ENCODE results near the gene WARS2. TPM values are rescaled to one million over a fixed set of nuclear protein-coding genes. Genes with fewer than 3 reads are reported as not detected.
A peak's percentile ranks its signal among the peaks of the same experiment; 100 is the strongest.
"Not testable (repeated sequence)": the region's sequence is repeated elsewhere in the genome, so short reads cannot be mapped to it uniquely, and the experiment has no call there.

WARS2 gene
- total RNA-seq, 1 donor from 2014 or later: 20.6 TPM

DNA sequence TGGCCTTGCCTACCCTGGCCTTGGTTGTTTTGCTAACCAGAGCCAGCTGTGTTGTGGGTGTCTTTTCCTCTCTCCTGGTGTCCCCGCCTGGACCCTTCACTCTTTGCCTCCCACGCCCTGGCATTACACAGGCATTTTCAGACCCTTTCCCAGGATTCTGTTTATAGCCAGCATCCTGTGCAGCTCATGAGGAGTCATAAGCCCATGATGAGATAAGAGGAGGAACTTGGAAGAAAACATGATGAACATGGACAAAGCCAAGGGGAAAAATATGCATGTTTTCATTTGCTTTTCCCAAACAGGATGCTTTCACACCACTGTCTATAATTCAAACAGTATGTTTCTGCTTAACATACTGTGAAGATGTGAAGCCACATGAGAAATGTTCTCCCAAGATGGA lies 18.7 kb upstream of the WARS2 start:
- H3K27ac Mint-ChIP-seq: no peak overlapping the region
- peaks cover 49% of the 10 kb centered on the region for H3K36me3 Mint-ChIP-seq (ENCODE audit: low read depth)
- H3K27me3 Mint-ChIP-seq (ENCODE audit: insufficient read depth): no peaks in the 10 kb centered on the region
- intact Hi-C loops (cut with micrococcal nuclease): no loop called here
- H3K9me3 Mint-ChIP-seq: peaks cover 2% of the 10 kb centered on the region
- no peak overlapping the region for H3K4me3 Mint-ChIP-seq
- DNase-seq (ENCODE audit: low spot score): no peak
- peaks cover 3% of the 10 kb centered on the region for H3K4me1 Mint-ChIP-seq (ENCODE audit: low read depth)

DNA sequence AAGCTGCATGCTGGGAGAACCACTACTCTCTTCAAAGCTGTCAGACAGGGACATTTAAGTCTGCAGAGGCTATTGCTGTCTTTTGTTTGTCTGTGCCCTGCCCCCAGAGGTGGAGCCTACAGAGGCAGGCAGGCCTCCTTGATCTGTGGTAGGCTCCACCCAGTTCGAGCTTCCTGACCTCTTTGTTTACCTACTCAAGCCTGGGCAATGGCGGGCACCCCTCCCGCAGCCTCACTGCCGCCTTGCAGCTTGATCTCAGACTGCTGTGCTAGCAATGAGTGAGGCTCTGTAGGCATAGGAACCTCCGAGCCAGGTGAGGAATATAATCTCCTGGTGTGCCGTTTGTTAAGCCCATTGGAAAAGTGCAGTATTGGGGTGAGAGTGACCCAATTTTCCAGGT lies 16.3 kb upstream of the WARS2 start:
- peaks cover 54% of the 10 kb centered on the region for H3K36me3 Mint-ChIP-seq (ENCODE audit: low read depth)
- H3K27me3 Mint-ChIP-seq (ENCODE audit: insufficient read depth); H3K4me1 Mint-ChIP-seq (ENCODE audit: low read depth); H3K27ac Mint-ChIP-seq; intact Hi-C loops (cut with micrococcal nuclease); DNase-seq (ENCODE audit: low spot score); H3K4me3 Mint-ChIP-seq; H3K9me3 Mint-ChIP-seq: not testable (repeated sequence)

- H3K27me3 Mint-ChIP-seq (ENCODE audit: insufficient read depth); DNase-seq (ENCODE audit: low spot score); H3K9me3 Mint-ChIP-seq; intact Hi-C loops (cut with micrococcal nuclease); H3K27ac Mint-ChIP-seq; H3K4me1 Mint-ChIP-seq (ENCODE audit: low read depth); H3K4me3 Mint-ChIP-seq: not testable (repeated sequence)
- H3K36me3 Mint-ChIP-seq (ENCODE audit: low read depth): peaks cover 60% of the 10 kb centered on the region
These were observed 14.6 kb upstream of the WARS2 start for GRCh38 chr1:119155069-119155468.

- DNase-seq (ENCODE audit: low spot score): no peak
- no peak overlapping the region for H3K4me3 Mint-ChIP-seq
- intact Hi-C loops (cut with micrococcal nuclease): no loop called here
- peaks cover 43% of the 10 kb centered on the region for H3K36me3 Mint-ChIP-seq (ENCODE audit: low read depth)
- no peaks in the 10 kb centered on the region for H3K27me3 Mint-ChIP-seq (ENCODE audit: insufficient read depth)
- no peak overlapping the region for H3K27ac Mint-ChIP-seq
- H3K4me1 Mint-ChIP-seq (ENCODE audit: low read depth): peaks cover 18% of the 10 kb centered on the region
- peaks cover 4% of the 10 kb centered on the region for H3K9me3 Mint-ChIP-seq
These were observed 9.7 kb upstream of the WARS2 start for GRCh38 chr1:119150150-119150549.

DNA sequence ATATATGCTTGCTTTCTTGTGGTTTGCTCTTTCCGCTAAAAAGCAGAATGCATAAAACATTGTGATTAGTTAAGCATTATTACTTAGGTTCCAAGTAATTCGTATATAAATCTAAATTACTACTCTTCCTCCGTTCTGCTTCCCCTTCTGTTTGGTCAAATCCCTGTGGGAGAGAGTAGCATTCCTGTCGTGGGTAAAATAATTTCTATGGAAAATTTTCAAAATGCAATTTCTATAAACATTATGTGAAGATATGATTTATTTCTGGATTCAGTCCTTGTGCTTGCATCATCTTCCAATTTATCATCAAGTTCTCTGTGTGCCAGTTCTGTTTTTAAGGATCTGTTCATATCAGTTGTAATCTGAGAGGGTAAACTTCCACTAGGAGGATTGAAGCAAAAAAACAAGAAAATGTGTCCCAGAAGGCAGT lies 7.2 kb upstream of the WARS2 start:
- Mint-ChIP-seq H3K4me3 (no peak overlapping the region), H3K27me3 (ENCODE audit: insufficient read depth) (no peaks in the 10 kb centered on the region), H3K36me3 (ENCODE audit: low read depth) (peaks cover 32% of the 10 kb centered on the region), H3K27ac (no peak overlapping the region), H3K9me3 (no peaks in the 10 kb centered on the region), H3K4me1 (ENCODE audit: low read depth) (peaks cover 28% of the 10 kb centered on the region)
- no peak for DNase-seq (ENCODE audit: low spot score)
- intact Hi-C loops (cut with micrococcal nuclease): loop anchor here (10.0 kb wide), 2 partner anchors 127 to 1783 kb away; partner anchors contain the start of gene MAN1A2

DNA sequence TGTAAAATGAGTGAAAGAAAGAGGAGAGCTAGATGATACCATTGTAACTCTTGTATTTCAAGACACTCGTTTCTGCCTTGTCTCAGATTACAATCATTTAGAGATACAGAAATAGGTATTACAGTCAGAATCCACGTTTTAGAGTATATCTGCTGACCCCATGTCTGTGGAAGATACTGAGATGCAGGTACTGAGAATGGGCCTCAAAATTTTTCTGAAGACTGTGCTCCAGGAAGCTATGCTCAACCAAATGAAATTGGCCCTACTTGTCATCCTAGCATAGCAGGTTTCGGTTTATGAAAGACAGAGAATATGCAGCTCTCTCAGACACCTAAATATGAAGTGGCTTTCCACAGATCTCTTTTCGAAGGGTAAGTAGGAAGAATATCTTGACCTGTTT lies 6.0 kb upstream of the WARS2 start:
- H3K27me3 Mint-ChIP-seq (ENCODE audit: insufficient read depth): no peaks in the 10 kb centered on the region
- peaks cover 36% of the 10 kb centered on the region for H3K36me3 Mint-ChIP-seq (ENCODE audit: low read depth)
- H3K4me1 Mint-ChIP-seq (ENCODE audit: low read depth): peaks cover 38% of the 10 kb centered on the region
- H3K4me3 Mint-ChIP-seq: no peak overlapping the region
- no peak for DNase-seq (ENCODE audit: low spot score)
- H3K27ac Mint-ChIP-seq: no peak overlapping the region
- intact Hi-C loops (cut with micrococcal nuclease): loop anchor here (10.0 kb wide), 2 partner anchors 128 to 1782 kb away; partner anchors contain the start of gene MAN1A2
- no peaks in the 10 kb centered on the region for H3K9me3 Mint-ChIP-seq

GRCh38 chr1:119144813-119145212 lies 4.4 kb upstream of the WARS2 start:
- Mint-ChIP-seq H3K27me3 (ENCODE audit: insufficient read depth) (no peaks in the 10 kb centered on the region), H3K36me3 (ENCODE audit: low read depth) (peaks cover 28% of the 10 kb centered on the region), H3K9me3 (no peaks in the 10 kb centered on the region), H3K4me3 (no peak overlapping the region), H3K4me1 (ENCODE audit: low read depth) (peaks cover 46% of the 10 kb centered on the region), H3K27ac (no peak overlapping the region)
- DNase-seq (ENCODE audit: low spot score): no peak
- intact Hi-C loops (cut with micrococcal nuclease): loop anchor here (5.0 to 10.0 kb wide), 4 partner anchors 130 to 1780 kb away; partner anchors contain the start of genes MAN1A2 and PHGDH

GRCh38 chr1:119143706-119144105 lies 3.3 kb upstream of the WARS2 start:
- Mint-ChIP-seq H3K27me3 (ENCODE audit: insufficient read depth) (no peaks in the 10 kb centered on the region), H3K4me1 (ENCODE audit: low read depth) (peaks cover 46% of the 10 kb centered on the region), H3K36me3 (ENCODE audit: low read depth) (peaks cover 27% of the 10 kb centered on the region), H3K27ac (no peak overlapping the region), H3K4me3 (no peak overlapping the region), H3K9me3 (no peaks in the 10 kb centered on the region)
- DNase-seq (ENCODE audit: low spot score): no peak
- intact Hi-C loops (cut with micrococcal nuclease): loop anchor here (5.0 to 10.0 kb wide), 4 partner anchors 131 to 1779 kb away; partner anchors contain the start of genes MAN1A2 and PHGDH

- intact Hi-C loops (cut with micrococcal nuclease): loop anchor here (5.0 to 10.0 kb wide), 4 partner anchors 133 to 1777 kb away; partner anchors contain the start of genes MAN1A2 and PHGDH
- no peak for DNase-seq (ENCODE audit: low spot score)
- Mint-ChIP-seq H3K27me3 (ENCODE audit: insufficient read depth) (no peaks in the 10 kb centered on the region), H3K36me3 (ENCODE audit: low read depth) (peaks cover 20% of the 10 kb centered on the region), H3K4me1 (ENCODE audit: low read depth) (peaks cover 51% of the 10 kb centered on the region), H3K27ac (peak overlapping the region; percentile 10), H3K4me3 (no peak overlapping the region), H3K9me3 (no peaks in the 10 kb centered on the region)
These were observed 1.2 kb upstream of the WARS2 start for GRCh38 chr1:119141660-119142059.

DNA sequence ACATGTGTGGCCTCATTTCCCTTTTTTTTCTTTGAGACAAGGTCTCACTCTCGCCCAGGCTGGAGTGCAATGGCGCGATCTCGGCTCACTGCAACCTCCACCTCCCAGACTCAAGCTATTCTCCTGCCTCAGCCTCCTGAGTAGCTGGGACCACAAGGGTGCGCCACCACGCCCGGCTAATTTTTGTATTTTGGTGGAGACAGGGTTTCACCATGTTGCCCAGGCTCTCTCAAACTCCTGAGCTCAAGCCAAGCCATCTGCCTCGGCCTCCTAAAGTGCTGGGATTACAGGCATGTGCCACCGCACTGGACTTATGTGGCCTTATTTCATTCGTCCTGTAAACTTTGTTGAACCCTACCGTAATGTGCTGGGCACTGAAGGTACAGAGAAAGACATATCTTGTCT lies 569 bp upstream of the WARS2 start:
- H3K4me1 Mint-ChIP-seq (ENCODE audit: low read depth): peaks cover 47% of the 10 kb centered on the region
- H3K36me3 Mint-ChIP-seq (ENCODE audit: low read depth): peaks cover 17% of the 10 kb centered on the region
- intact Hi-C loops (cut with micrococcal nuclease): loop anchor here (5.0 to 10.0 kb wide), 4 partner anchors 134 to 1776 kb away; partner anchors contain the start of genes MAN1A2 and PHGDH
- no peak overlapping the region for H3K27ac Mint-ChIP-seq
- no peak overlapping the region for H3K4me3 Mint-ChIP-seq
- no peaks in the 10 kb centered on the region for H3K9me3 Mint-ChIP-seq
- no peaks in the 10 kb centered on the region for H3K27me3 Mint-ChIP-seq (ENCODE audit: insufficient read depth)
- peak; percentile 37 for DNase-seq (ENCODE audit: low spot score)

- Mint-ChIP-seq H3K9me3 (no peaks in the 10 kb centered on the region), H3K4me3 (no peak overlapping the region), H3K27me3 (ENCODE audit: insufficient read depth) (no peaks in the 10 kb centered on the region), H3K27ac (no peak overlapping the region), H3K36me3 (ENCODE audit: low read depth) (peaks cover 17% of the 10 kb centered on the region), H3K4me1 (ENCODE audit: low read depth) (peaks cover 35% of the 10 kb centered on the region)
- intact Hi-C loops (cut with micrococcal nuclease): loop anchor here (1.0 to 10.0 kb wide), 5 partner anchors 135 to 1775 kb away; partner anchors contain the start of genes MAN1A2 and PHGDH
- DNase-seq (ENCODE audit: low spot score): no peak
These were observed 636 bp downstream of the WARS2 start for GRCh38 chr1:119139857-119140176.

GRCh38 chr1:119139403-119139802 lies 1.1 kb downstream of the WARS2 start:
- peak; percentile 4 for DNase-seq (ENCODE audit: low spot score)
- no peak overlapping the region for H3K4me3 Mint-ChIP-seq
- no peaks in the 10 kb centered on the region for H3K27me3 Mint-ChIP-seq (ENCODE audit: insufficient read depth)
- peaks cover 35% of the 10 kb centered on the region for H3K4me1 Mint-ChIP-seq (ENCODE audit: low read depth)
- no peak overlapping the region for H3K27ac Mint-ChIP-seq
- intact Hi-C loops (cut with micrococcal nuclease): no loop called here
- no peaks in the 10 kb centered on the region for H3K9me3 Mint-ChIP-seq
- peaks cover 17% of the 10 kb centered on the region for H3K36me3 Mint-ChIP-seq (ENCODE audit: low read depth)

- Mint-ChIP-seq H3K9me3 (no peaks in the 10 kb centered on the region), H3K27me3 (ENCODE audit: insufficient read depth) (no peaks in the 10 kb centered on the region), H3K4me1 (ENCODE audit: low read depth) (peaks cover 12% of the 10 kb centered on the region), H3K4me3 (no peak overlapping the region), H3K27ac (no peak overlapping the region), H3K36me3 (ENCODE audit: low read depth) (peaks cover 5% of the 10 kb centered on the region)
- intact Hi-C loops (cut with micrococcal nuclease): no loop called here
- no peak for DNase-seq (ENCODE audit: low spot score)
These were observed 4.1 kb downstream of the WARS2 start for GRCh38 chr1:119136401-119136800.

- Mint-ChIP-seq H3K4me1 (ENCODE audit: low read depth) (peaks cover 5% of the 10 kb centered on the region), H3K9me3 (no peaks in the 10 kb centered on the region), H3K4me3 (no peak overlapping the region), H3K27ac (no peak overlapping the region), H3K36me3 (ENCODE audit: low read depth) (peaks cover 2% of the 10 kb centered on the region), H3K27me3 (ENCODE audit: insufficient read depth) (no peaks in the 10 kb centered on the region)
- intact Hi-C loops (cut with micrococcal nuclease): no loop called here
- DNase-seq (ENCODE audit: low spot score): no peak
These were observed 6.5 kb downstream of the WARS2 start for GRCh38 chr1:119133987-119134386.

All from activated T-helper 1 cell treated with anti-CD3 and anti-CD28 coated beads, Interleukin-12 subunit alpha, Interleukin-12 subunit beta, Interleukin-2, Interleukin-4 antibody, amounts not matched to agents 30 ng/mL and 10 ng/mL and 1 ng/mL, durations not matched to agents 14 hours and 24 hours and 36 hours (primary cell).